ENCODE data around the gene TUBB8B. TPM values are rescaled to one million over a fixed set of nuclear protein-coding genes. Genes with fewer than 3 reads are reported as not detected.

The TUBB8B gene
- total RNA-seq, 4 donors from 2014 or later = 0.78 TPM; not detected in 3

Small RNAs within 50 kb of the gene (small RNA-seq; reads per million reads assigned to genes)
- 0 reads per million in 4 donors for gene AP001005.2

Other genes starting within 250 kb of the TUBB8B start
- 10 to 100 TPM; 25.7 to 40.2 (median 29.8) TPM for gene USP14, start 108.9 kb upstream of the TUBB8B start, total RNA-seq
- gene THOC1, start 218.4 kb upstream of the TUBB8B start, total RNA-seq = 10 to 100 TPM; 17.1 to 84.4 (median 28.9) TPM

Data from gastroesophageal sphincter (tissue), 4 donors.